ENCODE measurements around the gene KIRREL1.

GRCh38 chr1:158112994-158113758, 119.7 kb downstream of the KIRREL1 start:
- TF ChIP-seq ZFP30 (CRISPR knock-in tag; IDR thresholded peaks at IDR 0.05) (no peak), TOX (CRISPR knock-in tag; IDR thresholded peaks at IDR 0.05; ENCODE audit: borderline replicate concordance) (no peak), CREB5 (CRISPR knock-in tag; IDR thresholded peaks at IDR 0.05; ENCODE audit: low read depth) (no peak), ZNF8 (CRISPR knock-in tag; IDR thresholded peaks at IDR 0.05) (no peak), CSRNP3 (CRISPR knock-in tag; IDR thresholded peaks at IDR 0.05) (no peak), ARNTL (CRISPR knock-in tag; IDR thresholded peaks at IDR 0.05; ENCODE audit: borderline replicate concordance, low read depth) (no peak), ZNF70 (CRISPR knock-in tag; IDR thresholded peaks at IDR 0.05) (no peak), PATZ1 (CRISPR knock-in tag; IDR thresholded peaks at IDR 0.05; ENCODE audit: borderline replicate concordance) (no peak), ZFP3 (CRISPR knock-in tag; IDR thresholded peaks at IDR 0.05) (no peak), TCF4 (CRISPR knock-in tag; IDR thresholded peaks at IDR 0.05; ENCODE audit: borderline replicate concordance) (no peak), PPARA (CRISPR knock-in tag; IDR thresholded peaks at IDR 0.05; ENCODE audit: borderline replicate concordance) (no peak), ISL1 (CRISPR knock-in tag; IDR thresholded peaks at IDR 0.05) (no peak), ESRRG (CRISPR knock-in tag; IDR thresholded peaks at IDR 0.05) (no peak), ZC3H10 (CRISPR knock-in tag; IDR thresholded peaks at IDR 0.05) (no peak)
